NAMALWA (cell line): ENCODE results near the gene PFN1.

ENCODE experiments used
- DNase-seq: peaks from one replicate; pipeline ENCODE4 v3.0.0-alpha.2; 2015; ENCODE audit warnings: low spot score

The PFN1 gene

DNA sequence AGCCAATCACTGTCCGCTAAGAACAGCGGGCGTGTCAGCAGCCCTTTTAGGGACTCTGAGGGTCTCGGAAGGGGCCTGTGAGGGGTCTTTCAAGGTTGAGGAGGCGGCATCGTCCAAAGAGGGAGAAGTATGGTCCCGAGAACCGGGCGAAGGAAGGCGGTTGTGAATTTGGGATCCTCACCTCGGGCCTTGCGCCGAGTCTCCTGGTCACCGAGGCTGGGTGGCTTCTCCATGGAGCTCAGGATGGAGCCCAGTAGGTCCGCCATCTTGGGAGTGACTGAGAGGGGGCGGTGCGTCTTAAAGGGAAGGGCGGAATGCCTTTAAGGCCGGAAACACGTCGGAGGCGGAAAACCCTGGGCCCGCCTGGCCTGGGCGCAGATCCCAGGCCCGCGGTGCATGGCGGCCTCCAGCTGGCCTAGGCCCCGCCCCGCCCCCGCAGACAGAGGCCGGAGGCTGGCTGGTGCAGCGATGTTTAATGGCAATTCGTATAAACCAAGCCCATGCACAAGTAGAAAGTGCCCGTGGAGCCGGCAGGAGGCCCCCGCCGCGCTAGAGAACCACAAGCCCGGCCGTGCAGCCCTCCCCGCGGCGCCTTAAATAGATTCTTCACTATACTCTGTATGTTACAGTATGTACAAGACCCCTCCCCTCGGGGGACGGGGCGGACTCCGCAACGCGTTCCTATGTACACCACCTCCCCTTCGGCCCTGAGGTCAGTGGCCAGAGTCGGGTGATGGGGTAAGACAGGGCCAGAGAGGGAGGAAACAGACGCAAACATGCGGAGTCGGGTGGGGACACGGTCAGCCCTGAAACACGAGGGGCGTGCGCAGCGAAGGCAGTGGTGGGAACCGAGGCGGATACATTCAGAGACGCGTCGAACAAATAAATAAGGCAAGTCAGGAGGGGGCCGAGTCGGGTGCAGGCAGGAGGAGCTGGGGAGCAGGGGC is 19.5 kb upstream of the PFN1 start, which contains the start of gene SPAG7:
SPAG7 (minus strand) TSS at position 279 of the 947 bp plus-strand sequence; CDS start at position 266, 13 bp downstream.
- peak; percentile 87 for DNase-seq

DNA sequence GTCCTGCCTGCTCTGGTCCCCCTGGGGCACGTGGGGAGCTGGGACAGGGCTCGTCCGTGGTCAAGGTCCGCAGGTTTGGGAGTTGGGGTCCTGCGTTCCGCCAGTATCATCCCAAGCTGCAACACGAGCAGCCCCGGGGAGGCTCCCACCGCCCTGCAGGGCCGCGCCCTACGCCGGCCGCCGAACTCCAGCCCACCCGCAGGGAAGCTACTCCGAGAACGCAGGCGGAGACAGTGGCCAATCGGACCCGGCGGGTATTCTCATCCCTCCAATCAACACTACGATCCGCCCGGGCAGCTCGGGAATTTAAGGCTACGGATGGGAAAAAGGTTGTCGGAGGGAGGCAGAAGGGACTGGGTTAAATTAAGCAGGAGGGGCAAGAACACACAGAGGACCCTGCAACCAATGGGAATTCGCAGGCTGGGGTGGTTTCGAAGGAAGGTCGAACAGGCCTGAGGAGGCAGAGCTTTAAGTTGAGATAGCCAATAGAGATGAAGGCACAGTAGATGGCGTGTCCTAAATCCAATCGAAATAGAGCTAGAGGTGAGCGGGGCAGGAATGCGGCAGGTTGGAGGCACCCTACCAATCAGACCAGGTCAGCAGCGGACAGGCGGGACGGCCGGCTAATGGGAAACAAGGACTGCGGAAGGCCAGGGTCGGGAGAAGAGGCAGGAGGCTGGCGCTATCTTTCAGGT is 18.7 kb upstream of the PFN1 start:
- DNase-seq = peak; percentile 95

DNA sequence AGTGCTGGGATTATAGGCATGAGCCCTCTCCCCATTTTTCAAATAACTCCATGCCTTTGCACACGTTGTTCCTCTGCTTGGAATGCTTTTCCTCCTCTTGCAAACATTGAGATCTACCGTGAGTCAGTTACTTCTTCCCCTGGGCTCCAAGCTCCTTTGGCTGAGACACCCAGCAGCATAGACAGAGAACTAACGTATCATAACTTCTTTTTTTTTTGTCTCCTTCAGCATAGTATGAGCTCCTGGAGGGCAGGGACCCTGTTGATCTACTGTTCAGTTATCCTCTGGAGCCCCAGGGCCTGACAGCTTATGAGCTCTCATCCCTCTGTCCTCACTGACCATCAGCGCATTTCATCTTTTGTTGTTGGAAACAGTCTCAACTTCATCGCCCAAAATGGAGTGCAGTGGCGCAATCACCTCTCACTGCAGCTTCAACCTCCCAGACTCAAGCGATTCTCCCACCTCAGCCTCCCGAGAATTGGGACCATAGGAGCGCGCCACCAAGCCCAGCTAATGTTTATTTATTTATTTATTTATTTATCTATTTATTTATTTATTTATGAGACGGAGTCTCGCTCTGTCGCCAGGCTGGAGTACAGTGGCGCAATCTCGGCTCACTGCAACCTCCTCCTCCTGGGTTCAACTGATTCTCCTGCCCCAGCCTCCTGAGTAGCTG is 17.1 kb upstream of the PFN1 start:
- DNase-seq = no peak

DNA sequence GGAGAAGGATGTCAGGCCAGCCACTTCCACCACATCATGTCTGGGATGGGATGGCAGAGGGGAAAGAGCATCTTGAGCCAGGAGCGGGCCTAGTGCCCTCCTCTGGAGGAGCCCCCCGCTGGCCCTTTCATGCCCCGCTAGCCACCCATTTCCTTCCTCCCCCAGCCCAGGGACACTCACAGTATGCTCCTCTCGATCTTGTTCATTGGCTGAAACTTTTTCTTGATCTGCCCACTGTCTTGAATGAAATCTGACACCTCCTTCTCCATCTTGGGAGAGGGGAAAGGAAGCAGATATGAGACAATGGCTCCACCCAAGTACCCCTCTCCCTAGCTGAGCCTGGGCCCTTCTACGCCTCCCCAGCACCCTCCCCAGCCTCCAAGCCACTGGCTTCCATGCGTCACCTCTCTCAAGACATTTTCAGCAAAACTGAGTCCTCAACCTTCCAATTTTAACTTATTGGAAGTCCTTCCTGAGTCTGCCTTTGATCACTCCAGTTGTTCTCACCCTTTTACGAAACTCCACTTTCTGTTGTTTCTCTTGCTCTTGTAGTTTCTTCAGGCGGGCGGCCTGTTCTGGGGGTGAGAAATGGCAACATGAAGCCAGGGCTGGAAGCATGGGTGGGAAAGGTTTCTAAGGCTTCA is 12.1 kb upstream of the PFN1 start:
- DNase-seq = no peak

DNA sequence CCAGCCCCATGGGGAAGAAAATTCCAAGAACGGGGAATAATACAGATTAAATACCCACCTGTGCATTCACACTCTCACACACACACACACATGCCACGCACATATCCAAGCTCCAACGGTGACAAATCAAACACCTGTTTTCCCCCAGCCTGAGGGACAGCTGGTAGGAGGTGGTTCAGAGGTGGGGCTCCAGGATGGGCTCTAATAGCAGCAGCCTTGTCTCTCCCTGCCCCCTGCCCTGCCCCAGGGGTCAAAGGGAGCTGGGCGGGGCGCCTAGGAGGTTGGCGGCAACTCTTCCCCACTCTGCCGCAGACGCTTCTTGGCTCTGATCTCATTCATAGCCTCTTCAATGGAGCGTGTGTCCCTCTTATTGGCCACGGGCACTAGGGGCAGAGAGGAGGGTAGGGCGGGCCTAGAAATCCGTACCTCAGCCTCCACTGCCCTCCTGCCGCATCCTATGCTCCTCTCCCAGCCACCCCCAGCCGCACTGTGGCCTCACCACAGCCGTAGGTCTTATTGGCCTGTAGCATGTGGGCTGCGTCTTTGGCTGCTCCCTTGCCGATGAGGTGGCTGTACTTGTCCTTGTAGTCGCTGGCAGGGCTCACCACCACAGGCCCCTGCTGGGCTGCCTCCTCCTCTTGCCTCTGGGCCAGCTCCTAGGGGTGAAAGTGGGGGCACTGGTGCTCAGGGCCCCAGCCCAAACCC is 11.1 kb upstream of the PFN1 start:
- no peak for DNase-seq

DNA sequence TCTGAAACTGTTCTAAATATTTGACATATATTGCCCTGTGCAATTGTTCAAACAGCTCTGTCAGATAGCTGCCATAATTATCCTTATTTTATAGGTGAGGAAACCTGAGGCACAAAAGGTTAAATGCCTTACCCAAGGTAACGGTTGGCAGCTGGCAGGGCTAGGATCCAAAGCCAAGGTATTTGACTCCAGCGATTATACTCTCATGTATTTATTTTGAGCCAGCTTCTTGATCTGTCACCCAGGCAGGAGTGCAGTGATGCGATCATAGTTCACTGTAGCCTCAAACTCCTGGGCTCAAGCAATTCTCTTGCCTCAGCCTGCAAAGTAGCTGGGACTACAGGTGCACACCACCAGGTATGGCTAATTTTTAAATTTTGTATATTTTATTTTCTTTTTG is 9.8 kb upstream of the PFN1 start:
- DNase-seq = no peak

DNA sequence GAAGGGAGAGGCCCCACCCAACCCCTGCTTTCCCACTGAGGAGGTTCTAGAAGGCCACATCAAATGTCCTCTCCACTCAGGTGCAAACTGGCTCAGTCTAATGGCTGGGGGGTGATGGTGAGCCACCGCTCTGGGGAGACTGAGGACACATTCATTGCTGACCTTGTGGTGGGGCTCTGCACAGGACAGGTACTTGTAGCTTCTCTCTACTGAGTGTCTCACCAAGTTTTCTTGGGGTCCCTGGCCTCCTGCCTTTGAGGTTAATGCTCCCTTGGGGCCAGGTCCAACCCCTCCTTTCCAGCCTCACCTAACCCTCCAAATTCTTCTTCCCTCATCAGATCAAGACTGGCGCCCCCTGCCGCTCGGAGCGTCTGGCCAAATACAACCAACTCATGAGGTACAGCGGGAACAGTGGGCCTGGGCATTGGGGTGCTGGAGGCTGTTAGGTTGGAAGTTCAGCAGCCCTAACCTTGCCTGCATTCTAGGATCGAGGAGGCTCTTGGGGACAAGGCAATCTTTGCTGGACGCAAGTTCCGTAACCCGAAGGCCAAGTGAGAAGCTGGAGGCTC is 8.2 kb upstream of the PFN1 start:
- DNase-seq = no peak

DNA sequence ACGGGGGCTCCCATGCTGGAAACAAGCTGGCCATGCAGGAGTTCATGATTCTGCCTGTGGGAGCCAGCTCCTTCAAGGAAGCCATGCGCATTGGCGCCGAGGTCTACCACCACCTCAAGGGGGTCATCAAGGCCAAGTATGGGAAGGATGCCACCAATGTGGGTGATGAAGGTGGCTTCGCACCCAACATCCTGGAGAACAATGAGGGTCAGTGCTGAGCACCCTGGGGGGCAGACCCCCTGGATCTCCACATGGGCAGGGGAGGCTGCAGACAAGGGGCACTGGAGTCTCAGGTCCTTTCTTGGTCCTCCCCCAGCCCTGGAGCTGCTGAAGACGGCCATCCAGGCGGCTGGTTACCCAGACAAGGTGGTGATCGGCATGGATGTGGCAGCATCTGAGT is 6.8 kb upstream of the PFN1 start:
- no peak for DNase-seq

DNA sequence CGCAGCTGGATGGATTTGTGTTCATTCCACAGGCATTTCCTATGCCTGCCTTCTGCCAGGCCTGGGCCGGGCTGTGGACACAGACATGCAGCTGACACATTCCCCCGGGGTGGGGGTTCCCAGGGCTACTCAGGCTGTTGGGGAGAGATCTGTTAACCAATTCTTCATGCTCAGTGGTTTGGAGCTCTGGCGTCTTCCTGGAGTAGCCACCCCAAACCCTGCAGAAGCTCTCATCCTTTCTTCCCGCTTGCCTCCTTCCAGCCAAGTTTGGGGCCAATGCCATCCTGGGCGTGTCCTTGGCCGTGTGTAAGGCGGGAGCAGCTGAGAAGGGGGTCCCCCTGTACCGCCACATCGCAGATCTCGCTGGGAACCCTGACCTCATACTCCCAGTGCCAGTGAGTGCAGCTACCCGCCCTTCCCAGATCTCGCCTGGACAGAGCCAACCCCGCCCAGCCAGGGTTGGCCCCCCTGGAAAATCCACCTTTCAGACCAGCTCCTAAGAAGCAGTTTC is 5.2 kb upstream of the PFN1 start:
- no peak for DNase-seq

DNA sequence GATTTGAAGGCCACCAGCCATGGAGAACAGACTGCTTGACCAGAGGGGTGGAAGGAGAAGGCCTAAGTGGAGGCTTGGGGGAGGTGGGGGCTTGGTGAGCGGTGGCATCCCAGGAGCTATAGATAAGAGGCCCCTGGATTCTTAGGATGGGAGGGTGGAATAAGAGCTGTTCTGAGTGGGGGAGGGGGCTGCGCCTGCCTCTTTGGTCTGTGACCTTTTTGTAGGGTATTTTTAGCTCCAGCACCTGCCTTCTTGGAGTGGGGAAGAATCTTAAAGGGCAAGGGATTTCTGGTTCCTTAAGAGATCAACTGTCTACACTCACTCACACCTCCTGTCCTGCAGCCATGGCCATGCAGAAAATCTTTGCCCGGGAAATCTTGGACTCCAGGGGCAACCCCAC is 3.2 kb upstream of the PFN1 start:
- DNase-seq = no peak

DNA sequence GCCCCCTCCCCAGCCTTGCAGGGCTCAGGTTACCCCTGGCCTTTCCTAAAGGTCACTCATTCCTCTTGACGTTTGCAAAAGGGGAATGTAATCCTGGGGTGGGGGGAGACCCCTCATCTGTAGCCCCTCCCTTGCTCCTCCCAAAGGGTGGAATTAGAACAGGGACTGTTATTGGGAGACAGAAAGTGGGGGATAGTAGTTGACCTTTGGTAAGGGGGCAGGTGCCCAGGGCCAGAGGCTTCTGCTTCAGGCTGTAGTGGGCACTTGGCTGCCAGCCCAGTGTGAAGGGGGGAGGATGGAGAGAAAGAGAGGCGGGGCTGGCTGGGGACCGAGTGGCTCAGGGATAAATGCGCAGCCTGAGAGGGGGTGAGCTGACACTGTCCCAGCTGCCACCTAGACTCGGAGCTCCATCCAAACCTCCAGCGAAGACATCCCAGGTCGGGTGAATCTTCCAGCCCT is 2.4 kb upstream of the PFN1 start, which contains the start of gene ENO3:
ENO3 (plus strand) TSS at position 374 of the 459 bp plus-strand sequence. CDS start 711 bp downstream, outside the sequence.
- DNase-seq = no peak

DNA sequence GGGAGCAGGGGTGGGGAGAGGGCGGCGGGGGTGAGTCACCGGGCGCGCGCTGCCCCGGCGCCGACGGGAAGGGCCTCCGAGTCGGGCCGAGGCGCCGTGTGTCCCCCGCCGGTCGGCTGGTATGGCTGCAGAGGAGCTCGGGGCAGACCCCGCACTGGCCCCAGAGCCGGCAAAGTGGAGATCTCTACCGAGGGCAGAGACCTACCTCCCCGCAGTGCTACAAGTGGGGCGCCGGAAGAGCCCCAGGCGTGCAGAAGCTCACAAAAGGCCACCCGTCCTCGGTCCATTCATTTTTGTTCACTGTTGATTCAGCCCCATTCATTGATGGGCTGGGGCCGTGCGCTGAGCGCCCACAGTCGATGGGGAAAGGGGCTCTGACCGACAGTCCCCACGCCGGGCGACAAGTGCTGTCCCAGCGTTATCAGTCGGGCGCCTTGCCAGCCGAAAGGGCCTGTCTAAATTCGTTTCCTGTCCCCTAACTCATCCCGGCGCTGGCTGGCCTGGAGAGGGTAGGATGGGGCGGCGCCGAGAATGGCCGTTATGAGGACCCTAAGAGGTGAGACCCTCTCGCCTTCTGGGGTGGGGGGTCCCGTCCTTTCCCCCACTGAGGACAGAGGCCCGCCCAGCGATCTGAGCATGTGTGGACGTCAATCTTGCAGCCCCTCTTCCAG is 1.9 kb upstream of the PFN1 start:
- DNase-seq = peak; percentile 35

DNA sequence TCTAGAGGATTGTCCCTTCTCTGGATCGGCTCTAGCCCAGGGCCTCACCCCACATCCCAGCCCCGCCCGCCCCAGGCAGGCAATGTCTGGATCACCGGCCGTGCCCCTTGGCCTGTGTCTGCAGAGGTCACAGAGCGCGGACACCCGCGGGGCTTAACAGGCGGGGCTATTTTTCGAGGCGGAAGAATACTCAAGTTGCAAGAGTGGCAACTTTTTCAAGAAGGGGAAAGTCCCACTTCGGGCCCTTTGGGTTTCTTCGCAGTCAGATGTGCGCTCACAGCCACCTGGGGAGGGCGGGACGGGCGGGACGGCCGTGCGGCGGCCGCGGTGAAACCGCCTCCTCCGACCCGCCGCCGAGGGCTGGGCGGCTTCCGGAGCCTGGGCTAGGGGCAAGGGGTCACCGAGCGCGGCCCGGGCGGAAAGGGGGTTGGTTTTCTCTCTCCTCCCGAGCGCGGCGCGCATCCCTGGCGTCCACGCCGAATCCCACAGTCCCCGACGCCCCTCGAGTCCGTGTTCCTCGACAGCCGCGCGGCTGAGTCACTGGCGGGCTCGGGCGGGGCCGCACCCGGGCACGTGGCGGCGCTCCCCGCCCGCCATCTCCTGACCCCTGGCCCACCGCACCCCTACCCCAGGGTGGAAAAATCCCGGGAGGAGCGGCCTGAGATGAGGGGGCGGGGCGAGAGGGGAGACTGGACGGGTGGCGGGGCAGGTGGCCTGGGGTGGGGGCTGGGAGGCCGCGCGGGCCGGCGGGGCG is 1.2 kb upstream of the PFN1 start:
- peak; percentile 84 for DNase-seq

DNA sequence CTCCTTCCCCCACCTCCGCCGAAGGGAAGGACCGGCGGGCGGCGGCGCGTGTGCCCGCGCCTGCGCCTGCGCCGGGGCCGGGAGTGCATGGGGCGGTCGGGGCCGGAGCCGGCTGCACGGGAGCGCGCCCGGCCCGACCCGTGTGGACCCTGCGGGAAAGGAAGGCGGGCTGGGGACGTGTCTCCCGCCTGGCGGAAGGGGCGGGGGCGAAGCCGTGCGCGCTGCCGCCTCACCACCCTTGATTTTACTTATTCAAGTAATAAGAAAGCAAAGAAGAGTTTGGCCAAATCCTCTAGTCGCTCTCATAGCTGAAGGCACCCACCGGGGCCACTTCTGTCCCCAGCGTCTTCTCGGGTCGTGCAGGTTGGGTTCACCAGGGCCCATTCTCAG is 596 bp upstream of the PFN1 start:
- peak; percentile 72 for DNase-seq

DNA sequence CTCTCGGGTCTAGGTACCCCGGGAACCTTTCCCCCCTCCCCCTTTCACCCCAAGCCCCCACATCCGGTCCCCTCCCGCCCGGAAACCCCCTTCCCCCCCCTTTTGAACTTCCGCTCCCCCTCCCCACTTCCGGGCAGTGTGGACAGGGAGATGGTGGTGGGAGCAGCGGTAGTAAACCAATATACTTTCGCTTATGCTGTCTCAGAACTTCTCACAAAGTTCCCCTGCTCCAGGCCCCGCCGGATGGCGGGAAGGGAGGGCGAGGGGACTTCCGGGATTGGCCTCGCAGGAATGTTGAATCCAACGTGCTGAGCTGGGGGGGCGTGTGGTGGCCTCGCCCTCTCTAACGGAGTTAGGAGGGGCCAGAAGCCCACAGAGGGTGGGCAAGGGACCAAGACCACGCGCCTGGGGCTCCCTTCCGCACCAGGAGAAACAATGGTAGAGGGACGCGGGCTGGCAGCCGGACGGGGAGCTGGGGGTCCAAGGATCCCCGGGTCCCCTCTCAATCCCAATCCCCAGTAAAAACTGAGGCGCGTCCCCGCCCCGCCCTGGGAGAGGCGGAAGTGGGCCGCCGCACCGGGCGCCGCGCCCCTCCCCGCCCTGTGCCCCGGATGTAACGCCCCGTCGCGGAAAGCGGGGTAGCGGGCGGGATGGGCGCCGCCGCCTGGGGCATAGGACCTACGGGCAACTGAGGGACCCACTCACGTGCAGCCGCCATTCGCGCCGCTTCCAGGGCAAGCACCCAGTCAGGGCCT is 742 bp downstream of the PFN1 start:
- peak; percentile 41 for DNase-seq

DNA sequence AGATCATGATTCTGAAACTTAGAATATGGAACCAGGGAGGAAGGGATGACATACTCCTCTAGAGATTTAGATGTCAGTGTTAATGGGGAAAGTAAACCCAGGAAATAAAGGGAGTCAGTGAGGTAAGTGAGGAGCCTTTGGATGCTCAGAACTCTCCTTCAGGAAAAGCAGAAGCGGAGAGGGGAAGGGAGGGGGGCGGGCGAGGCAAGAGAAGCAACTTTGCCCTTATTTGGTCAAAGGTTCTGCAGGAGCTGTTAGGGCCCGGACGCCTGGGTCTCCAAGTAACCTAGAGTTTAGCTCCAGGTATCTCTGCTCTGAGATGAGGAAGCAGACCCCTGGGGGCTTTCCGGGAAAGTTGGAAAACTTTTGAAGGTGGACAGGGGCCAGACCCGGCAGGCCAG is 1.3 kb downstream of the PFN1 start:
- no peak for DNase-seq

DNA sequence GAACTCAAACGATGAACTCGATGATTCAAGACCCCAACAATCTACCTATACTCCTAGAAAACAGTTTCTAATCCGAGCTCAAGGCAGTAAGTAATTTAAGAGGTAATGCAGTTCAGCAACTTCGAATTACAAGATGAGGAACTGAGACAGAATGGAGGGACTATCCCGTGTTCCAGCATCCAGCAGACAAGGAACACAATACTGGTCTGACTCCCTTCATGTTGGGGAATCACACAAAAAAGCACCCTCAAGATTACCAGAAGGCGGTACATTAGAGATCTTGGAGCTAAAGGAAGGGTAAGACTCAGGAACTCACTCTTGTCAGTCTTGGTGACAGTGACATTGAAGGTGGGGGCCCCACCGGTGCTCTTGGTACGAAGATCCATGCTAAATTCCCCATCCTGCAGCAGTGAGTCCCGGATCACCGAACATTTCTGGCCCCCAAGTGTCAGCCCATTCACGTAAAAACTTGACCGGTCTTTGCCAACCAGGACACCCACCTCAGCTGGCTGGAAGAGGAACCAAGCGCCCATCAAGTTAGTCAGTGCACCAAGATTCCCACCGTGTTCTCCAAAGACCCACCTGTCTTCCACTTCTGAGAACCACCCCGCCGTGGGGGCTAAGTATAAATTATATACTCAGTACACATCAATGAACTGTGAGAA is 1.9 kb downstream of the PFN1 start:
- no peak for DNase-seq

DNA sequence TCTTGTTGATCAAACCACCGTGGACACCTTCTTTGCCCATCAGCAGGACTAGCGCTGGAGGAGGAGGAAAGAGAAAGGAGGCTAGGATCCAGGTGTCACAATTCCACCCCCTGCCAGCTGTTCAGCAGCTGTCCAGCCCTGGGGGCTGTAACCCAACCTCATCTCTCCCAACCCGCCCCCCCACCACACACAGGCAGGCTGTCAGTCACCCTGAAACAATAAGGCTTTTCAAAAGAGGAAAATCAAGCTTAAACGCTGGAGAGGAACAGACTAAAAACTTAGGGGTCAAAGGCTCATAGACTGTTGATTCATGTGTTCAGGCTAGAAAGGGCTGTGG is 2.4 kb downstream of the PFN1 start:
- no peak for DNase-seq
